Smooth muscle cell of the brain vasculature (primary cell): ENCODE measurements around the gene NHLRC4.
"Not testable (repeated sequence)": the region's sequence is repeated elsewhere in the genome, so short reads cannot be mapped to it uniquely, and the experiment has no call there.

Source experiments
- DNase-seq: peaks from one replicate; pipeline ENCODE4 v3.0.0-alpha.2; 2012; ENCODE audit warnings: low read depth, low spot score

The NHLRC4 gene

DNA sequence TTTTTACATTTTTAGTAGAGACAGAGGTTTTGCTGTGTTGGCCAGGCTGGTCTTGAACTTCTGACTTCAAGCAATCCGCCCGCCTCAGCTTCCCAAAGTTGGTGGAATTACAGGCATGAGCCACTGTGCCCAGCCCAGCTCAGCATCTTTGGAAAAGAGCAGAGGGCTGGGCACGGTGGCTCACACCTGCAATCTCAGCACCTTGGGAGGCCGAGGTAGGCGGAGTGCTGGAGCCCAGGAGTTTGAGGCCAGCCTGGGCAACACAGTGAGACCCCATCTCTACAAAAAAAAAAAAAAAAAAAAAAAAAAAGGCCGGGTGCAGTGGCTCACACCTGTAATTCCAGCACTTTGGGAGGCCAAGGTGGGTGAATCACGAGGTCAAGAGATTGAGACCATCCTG is 30.9 kb downstream of the NHLRC4 start:
- not testable (repeated sequence) for DNase-seq

DNA sequence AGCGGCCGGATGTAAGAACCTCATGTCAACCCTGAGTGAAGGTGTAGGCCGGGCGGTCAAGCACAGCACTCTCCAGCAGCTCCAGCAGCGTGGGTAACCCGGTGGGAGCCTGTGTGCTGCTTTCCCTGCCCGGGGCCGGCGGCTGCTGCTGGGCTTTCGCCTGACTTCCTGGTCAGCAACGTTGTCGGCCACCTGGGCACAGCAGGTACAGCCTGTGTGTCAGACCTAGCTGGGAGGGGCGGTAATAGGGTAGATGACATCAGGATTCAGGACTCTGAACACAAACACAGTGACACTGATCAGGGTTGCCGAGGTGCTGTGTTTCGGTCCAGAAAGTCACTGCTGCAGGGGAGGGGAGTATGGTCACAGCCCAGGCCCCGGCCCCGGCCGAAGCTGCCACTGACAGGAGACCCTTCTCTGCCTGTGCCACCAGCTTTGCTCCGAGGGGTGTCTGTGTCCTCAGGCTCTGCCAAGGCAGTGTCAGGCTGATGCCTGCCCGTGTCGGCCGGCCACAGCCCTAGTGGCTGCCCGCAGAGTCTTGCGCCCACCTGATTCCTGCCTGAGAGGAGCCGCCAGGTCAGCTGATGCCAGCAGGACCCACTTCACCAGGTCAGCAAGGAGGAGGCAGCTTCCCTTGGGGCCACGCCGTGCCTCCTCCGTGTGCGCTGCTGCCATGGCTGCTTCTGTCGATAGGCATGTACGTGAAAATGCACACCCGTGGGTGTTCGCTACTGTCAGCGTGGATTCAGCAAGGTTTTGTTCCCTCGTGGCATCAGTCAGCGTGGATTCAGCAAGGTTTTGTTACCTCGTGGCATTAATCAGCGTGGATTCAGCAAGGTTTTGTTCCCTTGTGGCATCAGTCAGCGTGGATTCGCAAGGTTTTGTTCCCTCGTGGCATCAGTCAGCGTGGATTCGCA is 32.3 kb downstream of the NHLRC4 start:
- DNase-seq, result no peak

GRCh38 chr16:600781-601180 is 34.0 kb downstream of the NHLRC4 start:
- no peak for DNase-seq

- no peak for DNase-seq
Measured at GRCh38 chr16:603933-604332, 37.1 kb downstream of the NHLRC4 start.

DNA sequence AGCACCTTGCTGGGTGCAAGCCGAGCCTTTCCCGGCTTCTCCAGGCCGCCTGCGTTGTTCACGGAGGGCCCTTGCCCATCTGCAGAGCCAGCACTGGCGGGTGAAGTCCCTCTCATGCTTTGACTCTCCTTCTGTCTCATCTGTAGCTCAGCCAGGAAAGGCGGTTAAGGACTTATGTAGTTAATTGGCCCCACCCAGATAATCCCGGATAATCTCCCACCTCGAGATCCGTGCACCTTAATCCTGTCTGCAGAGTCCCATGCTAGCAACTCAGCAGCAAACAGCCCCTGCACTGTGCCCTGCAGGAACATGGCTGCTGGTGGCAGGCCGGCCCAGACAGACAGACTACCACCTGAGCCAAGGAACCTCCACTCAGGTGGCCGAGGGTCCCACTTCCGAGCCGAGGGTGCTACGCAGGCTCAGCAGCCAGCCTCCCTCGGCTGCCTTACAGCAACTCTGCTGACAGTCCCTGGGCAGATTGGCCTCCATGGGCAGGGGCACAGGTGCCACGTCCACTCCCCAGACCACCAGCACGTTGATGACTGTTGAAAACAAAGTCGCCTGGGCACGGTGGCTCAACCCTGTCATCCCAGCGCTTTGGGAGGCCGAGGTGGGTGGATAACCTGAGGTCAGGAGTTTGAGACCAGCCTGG is 40.0 kb downstream of the NHLRC4 start:
- no peak for DNase-seq

DNA sequence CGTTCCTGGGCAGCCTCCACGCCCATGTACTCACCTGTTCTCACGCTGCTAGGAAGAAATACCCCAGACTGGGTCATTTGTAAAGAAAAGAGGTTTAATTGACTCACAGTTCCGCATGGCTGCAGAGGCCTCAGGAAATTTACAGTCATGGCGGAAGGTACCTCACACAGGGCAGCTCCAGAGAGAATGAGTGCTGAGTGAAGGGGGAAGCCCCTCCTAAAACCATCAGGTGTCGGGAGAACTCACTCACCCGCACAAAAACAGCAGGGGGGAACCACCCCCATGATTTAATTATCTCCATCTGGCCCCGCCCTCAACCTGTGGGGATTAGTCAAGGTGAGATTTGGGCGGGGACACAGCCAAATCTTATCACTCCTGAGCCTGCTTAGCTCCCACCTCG is 41.2 kb downstream of the NHLRC4 start:
- no peak for DNase-seq

DNA sequence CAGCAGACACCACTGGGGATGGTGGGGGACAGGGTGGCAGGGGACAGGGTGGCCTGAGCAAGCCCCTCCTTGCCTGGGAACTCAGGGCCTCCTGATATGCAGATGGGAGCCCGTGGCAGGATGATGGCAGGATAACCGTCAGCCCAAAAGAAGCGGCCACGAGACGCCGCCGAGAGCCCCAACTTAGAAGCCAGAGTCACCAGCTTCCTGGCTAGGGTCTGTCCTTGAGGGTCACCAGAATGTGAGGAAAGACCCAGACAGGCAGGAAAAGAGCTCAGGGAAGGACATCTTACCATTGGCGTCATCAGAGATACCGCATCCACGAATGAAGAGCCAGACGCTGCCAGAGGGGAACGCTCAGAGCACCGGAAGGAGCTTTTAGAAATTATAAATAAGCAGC is 42.5 kb downstream of the NHLRC4 start:
- DNase-seq, result no peak

DNA sequence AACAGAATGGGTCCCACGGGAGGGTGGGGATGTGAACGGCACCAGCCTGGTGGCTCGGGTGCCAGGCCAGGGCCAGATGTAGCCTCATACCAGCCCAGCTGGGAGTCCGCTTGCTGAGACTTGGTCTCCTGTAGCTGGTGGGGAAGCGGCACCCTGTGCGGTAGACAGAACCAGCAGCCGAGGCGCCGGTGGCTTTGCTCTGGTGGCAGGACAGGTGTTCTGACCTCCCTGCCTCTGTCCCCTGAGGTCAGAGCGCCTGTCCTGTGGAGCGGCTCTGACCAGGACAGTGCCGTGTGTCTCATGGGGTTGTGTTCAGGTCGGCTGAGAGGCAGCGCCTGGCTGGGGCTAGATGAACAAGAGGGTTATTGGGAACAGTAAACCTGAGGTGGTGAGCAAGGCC is 43.2 kb downstream of the NHLRC4 start:
- no peak for DNase-seq

GRCh38 chr16:610513-611381 is 43.9 kb downstream of the NHLRC4 start:
- DNase-seq, result no peak

GRCh38 chr16:615122-615521 is 48.3 kb downstream of the NHLRC4 start:
- DNase-seq, result no peak

DNA sequence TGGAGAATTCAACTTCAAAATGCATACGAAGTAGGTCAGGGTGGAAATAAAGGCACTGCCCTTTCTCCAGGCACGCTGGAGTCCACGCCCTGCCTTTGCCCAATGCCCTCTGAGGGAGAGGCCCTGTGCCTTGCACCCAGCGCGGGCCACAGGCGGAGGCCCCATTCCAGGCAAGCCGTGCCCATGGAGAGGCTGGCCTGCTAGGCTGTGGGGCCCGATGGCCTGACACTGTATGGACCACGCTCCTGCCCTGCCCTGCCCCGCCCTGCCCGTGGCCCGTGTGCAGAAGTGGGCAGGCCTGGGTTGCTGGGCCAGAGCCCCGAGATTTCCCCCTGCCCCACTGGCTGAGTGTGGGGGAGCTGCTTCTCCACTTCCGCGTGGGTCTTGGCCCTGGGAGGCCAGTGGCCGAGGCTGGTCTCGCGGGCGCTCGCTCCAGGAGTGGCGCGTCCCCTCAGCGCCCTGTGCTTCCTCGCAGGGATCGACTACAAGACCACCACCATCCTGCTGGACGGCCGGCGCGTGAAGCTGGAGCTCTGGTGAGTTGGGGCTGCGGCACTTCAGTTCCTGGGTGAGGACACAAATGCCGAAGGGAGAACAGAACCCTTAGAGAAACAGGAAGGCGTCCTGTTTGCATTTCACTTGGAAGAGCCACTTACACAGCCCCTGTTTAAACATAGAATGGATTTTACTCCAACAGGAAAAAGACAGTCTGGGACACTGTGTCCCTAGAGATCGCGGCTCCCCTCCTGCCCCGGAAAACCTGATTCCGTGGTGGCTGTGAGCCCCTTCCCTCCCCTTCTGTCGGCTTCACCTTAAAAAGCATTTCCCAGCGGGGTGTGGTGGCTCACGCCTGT is 50.2 kb downstream of the NHLRC4 start:
- no peak for DNase-seq

DNA sequence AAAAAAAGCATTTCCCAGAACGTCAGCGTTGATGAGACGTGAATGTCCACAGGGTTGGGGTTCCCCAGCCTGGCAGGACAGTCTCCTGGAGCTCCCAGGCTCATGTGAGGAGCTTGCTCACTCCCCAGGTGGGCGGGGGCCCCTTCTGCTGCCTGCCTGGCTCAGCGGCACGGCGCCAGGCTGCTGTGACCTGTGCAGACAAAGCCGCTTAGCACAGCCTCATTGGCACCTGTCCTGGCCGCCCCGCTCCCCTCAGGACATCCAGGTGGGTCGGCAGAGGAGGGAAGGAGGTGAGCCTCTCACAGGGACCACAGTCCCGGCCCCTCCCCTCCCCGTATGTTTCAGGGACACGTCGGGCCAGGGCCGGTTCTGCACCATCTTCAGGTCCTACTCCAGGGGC is 51.0 kb downstream of the NHLRC4 start:
- no peak for DNase-seq
